ENCODE results near the gene WT1. TPM values are rescaled to one million over a fixed set of nuclear protein-coding genes. Genes with fewer than 3 reads are reported as not detected.

Gene WT1
- total and polyA plus RNA-seq, 10 of the 15 experiments (the other 5 are each of a cell fraction or from before 2014, with no cell fraction given) = 0.07 to 0.37 (median 0.08) TPM; not detected in 7

- TF ChIP-seq E2F8 (IDR thresholded peaks at IDR 0.05; ENCODE audit: low read depth, partially characterized antibody) (no peak), STAT3 (IDR thresholded peaks at IDR 0.05; ENCODE audit: low read depth, low read length) (no peak), RAD21 (IDR thresholded peaks at IDR 0.05; ENCODE audit: insufficient read depth, low read depth, low read length) (no peak), NFYB (IDR thresholded peaks at IDR 0.05; ENCODE audit: insufficient read depth, low read depth, low read length) (no peak), ESRRA (IDR thresholded peaks at IDR 0.05; ENCODE audit: low read length) (no peak), ZBTB4 (CRISPR knock-in tag; IDR thresholded peaks at IDR 0.05) (no peak), BACH1 (IDR thresholded peaks at IDR 0.05; ENCODE audit: borderline replicate concordance) (no peak), SP1 (IDR thresholded peaks at IDR 0.05; ENCODE audit: low read depth, low read length) (no peak)
These were observed 807 bp upstream of the WT1 start (continued) for GRCh38 chr11:32435942-32436750.

Data from GM12878 (cell line).